Endothelial cell of umbilical vein (primary cell): ENCODE measurements around the gene UHRF1.
A peak's percentile ranks its signal among the peaks of the same experiment; 100 is the strongest.

Experiments used
- EZH2 ChIP-seq: IDR thresholded peaks from 2 replicates; pipeline ENCODE4 v1.6.1; 2012; ENCODE audit warnings: borderline replicate concordance, low read depth, mild to moderate bottlenecking, moderate library complexity, low read length, inconsistent platforms; ENCODE audit not compliant: severe bottlenecking
- POLR2A ChIP-seq: IDR thresholded peaks from 2 replicates; pipeline ENCODE4 v1.6.1; 2012; ENCODE audit warnings: low read depth, mild to moderate bottlenecking, control low read depth, low read length
- POLR2AphosphoS5 ChIP-seq: IDR thresholded peaks from 2 replicates; pipeline ENCODE4 v1.6.1; 2012; ENCODE audit warnings: low read depth, mild to moderate bottlenecking, control low read depth, low read length, moderate library complexity; ENCODE audit not compliant: insufficient read depth
- TF ChIP-seq, protein P1 (sequence below), 2 donors: IDR thresholded peaks; 1 replicate in 1 of 2; 2 replicates in 1 of 2; pipeline ENCODE4 v1.5.1; 2011; ENCODE audit warnings: low read length in 2 of 2, mild to moderate bottlenecking in 2 of 2, moderate library complexity in 2 of 2, control low read depth in 1 of 2, inconsistent platforms in 1 of 2, low read depth in 1 of 2; ENCODE audit not compliant: insufficient read depth in 1 of 2; ENCODE audit errors: extremely low read depth in 1 of 2

GRCh38 chr19:4976401-4977298 is 67.3 kb downstream of the UHRF1 start:
- TF ChIP-seq POLR2AphosphoS5 (no peak), POLR2A (no peak), EZH2 (no peak)
- TF ChIP-seq, protein P1, sequence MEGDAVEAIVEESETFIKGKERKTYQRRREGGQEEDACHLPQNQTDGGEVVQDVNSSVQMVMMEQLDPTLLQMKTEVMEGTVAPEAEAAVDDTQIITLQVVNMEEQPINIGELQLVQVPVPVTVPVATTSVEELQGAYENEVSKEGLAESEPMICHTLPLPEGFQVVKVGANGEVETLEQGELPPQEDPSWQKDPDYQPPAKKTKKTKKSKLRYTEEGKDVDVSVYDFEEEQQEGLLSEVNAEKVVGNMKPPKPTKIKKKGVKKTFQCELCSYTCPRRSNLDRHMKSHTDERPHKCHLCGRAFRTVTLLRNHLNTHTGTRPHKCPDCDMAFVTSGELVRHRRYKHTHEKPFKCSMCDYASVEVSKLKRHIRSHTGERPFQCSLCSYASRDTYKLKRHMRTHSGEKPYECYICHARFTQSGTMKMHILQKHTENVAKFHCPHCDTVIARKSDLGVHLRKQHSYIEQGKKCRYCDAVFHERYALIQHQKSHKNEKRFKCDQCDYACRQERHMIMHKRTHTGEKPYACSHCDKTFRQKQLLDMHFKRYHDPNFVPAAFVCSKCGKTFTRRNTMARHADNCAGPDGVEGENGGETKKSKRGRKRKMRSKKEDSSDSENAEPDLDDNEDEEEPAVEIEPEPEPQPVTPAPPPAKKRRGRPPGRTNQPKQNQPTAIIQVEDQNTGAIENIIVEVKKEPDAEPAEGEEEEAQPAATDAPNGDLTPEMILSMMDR (IDR thresholded peaks at IDR 0.05; ENCODE audit: extremely low read depth in 1 of 2, insufficient read depth in 1 of 2, low read depth in 1 of 2, low read length in 2 of 2) = peak; percentile 21 to 38
